GM12872 (cell line): ENCODE data around the gene MAP2K5.

Experiments used
- CTCF ChIP-seq: IDR thresholded peaks from 3 replicates; pipeline ENCODE4 v1.5.1; 2011; ENCODE audit warnings: low read depth, mild to moderate bottlenecking, low read length, moderate library complexity; ENCODE audit not compliant: insufficient read depth

MAP2K5 gene

GRCh38 chr15:67854358-67854757 is 311.9 kb downstream of the MAP2K5 start:
- no peak for TF ChIP-seq CTCF

- no peak for TF ChIP-seq CTCF
Observed at GRCh38 chr15:67855842-67856241, 313.3 kb downstream of the MAP2K5 start.
